ENCODE measurements around the gene RUSC2.

- TF ChIP-seq CTCF (IDR thresholded peaks at IDR 0.05) (no peak), POLR2A (IDR thresholded peaks at IDR 0.05) (no peak)
These were observed 5.5 kb upstream of the RUSC2 start for GRCh38 chr9:35484406-35484805.

All from testis (tissue), 2 donors.